CD4-positive, alpha-beta T cell treated with Interleukin-17A for 1 hour (primary cell): ENCODE data around the gene UNC93A.
A peak's percentile ranks its signal among the peaks of the same experiment; 100 is the strongest.
"Not testable (repeated sequence)": the region's sequence is repeated elsewhere in the genome, so short reads cannot be mapped to it uniquely, and the experiment has no call there.

Experiments
- DNase-seq: peaks from one replicate; pipeline ENCODE4 v3.0.0-alpha.2; 2020

Gene UNC93A

GRCh38 chr6:167345960-167346359 is 54.8 kb downstream of the UNC93A start:
- DNase-seq = no peak

GRCh38 chr6:167347226-167347625 is 56.1 kb downstream of the UNC93A start:
- no peak for DNase-seq

GRCh38 chr6:167349631-167350274 is 58.6 kb downstream of the UNC93A start:
- no peak for DNase-seq

GRCh38 chr6:167350275-167350696 is 59.2 kb downstream of the UNC93A start:
- peak; percentile 6 for DNase-seq

GRCh38 chr6:167350731-167351655 is 59.9 kb downstream of the UNC93A start:
- peak; percentile 84 for DNase-seq

GRCh38 chr6:167351656-167352345 is 60.7 kb downstream of the UNC93A start:
- DNase-seq = no peak

GRCh38 chr6:167356874-167357273 is 65.8 kb downstream of the UNC93A start:
- DNase-seq = no peak

- not testable (repeated sequence) for DNase-seq
These were observed 67.3 kb downstream of the UNC93A start for GRCh38 chr6:167358394-167358793.

- DNase-seq = not testable (repeated sequence)
These were observed 70.1 kb downstream of the UNC93A start for GRCh38 chr6:167361170-167361569.
